H9 (cell line): ENCODE measurements around the gene YWHAQ. TPM values are rescaled to one million over a fixed set of nuclear protein-coding genes. Genes with fewer than 3 reads are reported as not detected.

Experiments
- DNase-seq: peaks from one replicate; pipeline ENCODE4 v3.0.0-alpha.2; 2017
- H2AFZ ChIP-seq: one replicate; pipeline ENCODE4 v1.6.1; 2013; ENCODE audit warnings: mild to moderate bottlenecking, low read length, control low read depth, moderate library complexity
- H2AK5ac ChIP-seq: 2 replicates; pipeline ENCODE4 v1.6.1; 2013; ENCODE audit warnings: low read length, control low read depth, mixed read lengths; ENCODE audit not compliant: insufficient read length
- H2BK120ac ChIP-seq: one replicate; pipeline ENCODE4 v1.6.1; 2013; ENCODE audit warnings: low read depth, mild to moderate bottlenecking, low read length, control low read depth, inconsistent platforms; ENCODE audit not compliant: poor library complexity, severe bottlenecking
- H2BK12ac ChIP-seq: 2 replicates; pipeline ENCODE4 v1.6.1; 2013; ENCODE audit warnings: low read length, control low read depth, mixed read lengths, low read depth; ENCODE audit not compliant: insufficient read length
- H2BK15ac ChIP-seq: 2 replicates; pipeline ENCODE4 v1.6.1; 2013; ENCODE audit warnings: low read depth, low read length, control low read depth
- H2BK20ac ChIP-seq: one replicate; pipeline ENCODE4 v1.6.1; 2013; ENCODE audit warnings: low read depth, mild to moderate bottlenecking, low read length, control low read depth, inconsistent platforms; ENCODE audit not compliant: poor library complexity, severe bottlenecking
- H2BK5ac ChIP-seq: 2 replicates; pipeline ENCODE4 v1.6.1; 2013; ENCODE audit warnings: low read length, control low read depth, mixed read lengths; ENCODE audit not compliant: insufficient read length
- H3K14ac ChIP-seq: 2 replicates; pipeline ENCODE4 v1.6.1; 2013; ENCODE audit warnings: low read length, control low read depth; ENCODE audit not compliant: insufficient read depth
- H3K18ac ChIP-seq: 2 replicates; pipeline ENCODE4 v1.6.1; 2013; ENCODE audit warnings: low read depth, mild to moderate bottlenecking, mixed read lengths, low read length, control low read depth; ENCODE audit not compliant: insufficient read length
- H3K23ac ChIP-seq: 2 replicates; pipeline ENCODE4 v1.6.1; 2013; ENCODE audit warnings: low read length, control low read depth, mixed read lengths, low read depth; ENCODE audit not compliant: insufficient read length
- H3K23me2 ChIP-seq: 2 replicates; pipeline ENCODE4 v1.6.1; 2013; ENCODE audit warnings: low read depth, mild to moderate bottlenecking, mixed read lengths, low read length, control low read depth; ENCODE audit not compliant: insufficient read length, poor library complexity, severe bottlenecking
- H3K27ac ChIP-seq: 2 replicates; pipeline ENCODE4 v1.5.1; 2013; ENCODE audit warnings: low read length, control low read depth, mixed read lengths, low read depth; ENCODE audit not compliant: insufficient read length
- H3K27me3 ChIP-seq: 2 replicates; pipeline ENCODE4 v1.6.1; 2013; ENCODE audit warnings: low read length, control low read depth, inconsistent platforms; ENCODE audit not compliant: insufficient read depth
- H3K4ac ChIP-seq: 2 replicates; pipeline ENCODE4 v1.6.1; 2013; ENCODE audit warnings: low read depth, mild to moderate bottlenecking, control low read depth, inconsistent platforms, low read length, moderate library complexity
- H3K4me1 ChIP-seq: 2 replicates; pipeline ENCODE4 v1.6.1; 2013; ENCODE audit warnings: low read length, control low read depth, inconsistent platforms; ENCODE audit not compliant: insufficient read depth
- H3K4me2 ChIP-seq: 2 replicates; pipeline ENCODE4 v1.6.1; 2013; ENCODE audit warnings: low read length, control low read depth, mixed read lengths; ENCODE audit not compliant: insufficient read length, insufficient read depth
- H3K56ac ChIP-seq: 2 replicates; pipeline ENCODE4 v1.6.1; 2013; ENCODE audit warnings: low read depth, mild to moderate bottlenecking, mixed read lengths, low read length, control low read depth; ENCODE audit not compliant: insufficient read length
- H3K79me1 ChIP-seq: 2 replicates; pipeline ENCODE4 v1.6.1; 2013; ENCODE audit warnings: low read depth, mild to moderate bottlenecking, moderate library complexity, low read length, control low read depth, inconsistent platforms; ENCODE audit not compliant: insufficient read depth, poor library complexity, severe bottlenecking
- H3K79me2 ChIP-seq: 2 replicates; pipeline ENCODE4 v1.6.1; 2013; ENCODE audit warnings: low read length, control low read depth, inconsistent platforms; ENCODE audit not compliant: insufficient read depth
- H3K9ac ChIP-seq: 2 replicates; pipeline ENCODE4 v1.6.1; 2013; ENCODE audit warnings: low read length, control low read depth, mixed read lengths; ENCODE audit not compliant: insufficient read length; ENCODE audit errors: extremely low read depth
- H3K9me3 ChIP-seq: one replicate; pipeline ENCODE4 v1.6.1; 2013; ENCODE audit warnings: low read depth, low read length, inconsistent platforms; ENCODE audit not compliant: control insufficient read depth
- H3T11ph ChIP-seq: one replicate; pipeline ENCODE4 v1.6.1; 2013; ENCODE audit warnings: mild to moderate bottlenecking, low read length, control low read depth, inconsistent platforms
- H4K20me1 ChIP-seq: one replicate; pipeline ENCODE4 v1.6.1; 2013; ENCODE audit not compliant: control insufficient read depth, insufficient read length, insufficient read depth
- H4K5ac ChIP-seq: 2 replicates; pipeline ENCODE4 v1.6.1; 2013; ENCODE audit warnings: low read depth, mild to moderate bottlenecking, mixed read lengths, low read length, control low read depth; ENCODE audit not compliant: insufficient read length
- H4K8ac ChIP-seq: replicated peaks from 2 replicates; pipeline ENCODE4 v1.6.1; 2013; ENCODE audit warnings: low read length, control low read depth, mixed read lengths, low read depth; ENCODE audit not compliant: insufficient read length
- H4K91ac ChIP-seq: 2 replicates; pipeline ENCODE4 v1.6.1; 2013; ENCODE audit warnings: low read depth, mild to moderate bottlenecking, moderate library complexity, mixed read lengths, low read length, control low read depth; ENCODE audit not compliant: insufficient read length
- H3K27ac Mint-ChIP-seq, 3 experiments: 2 replicates in 2 of 3; 3 replicates in 1 of 3; pipeline ENCODE4 v1.8.0; 2020 to 2021; ENCODE audit warnings: mixed read lengths in 3 of 3, mild to moderate bottlenecking in 1 of 3, moderate library complexity in 1 of 3
- H3K27me3 Mint-ChIP-seq: 2 replicates; pipeline ENCODE4 v1.8.0; 2021; ENCODE audit warnings: low read depth, mild to moderate bottlenecking, moderate library complexity, mixed read lengths
- H3K36me3 Mint-ChIP-seq, 3 experiments: 2 replicates in 2 of 3; 3 replicates in 1 of 3; pipeline ENCODE4 v1.8.0; 2020 to 2021; ENCODE audit warnings: low read depth in 3 of 3, mixed read lengths in 3 of 3; ENCODE audit not compliant: insufficient read depth in 1 of 3
- H3K4me1 Mint-ChIP-seq, 2 experiments: 2 replicates each; pipeline ENCODE4 v1.8.0; 2020; ENCODE audit warnings: mixed read lengths in 2 of 2
- H3K4me3 Mint-ChIP-seq, 2 experiments: 2 replicates in 1 of 2; 3 replicates in 1 of 2; pipeline ENCODE4 v1.8.0; 2020 to 2021; ENCODE audit warnings: mild to moderate bottlenecking in 2 of 2, mixed read lengths in 2 of 2, moderate library complexity in 1 of 2
- H3K9me3 Mint-ChIP-seq, 2 experiments: 2 replicates in 1 of 2; 3 replicates in 1 of 2; pipeline ENCODE4 v1.8.0; 2020; ENCODE audit warnings: mild to moderate bottlenecking in 2 of 2, mixed read lengths in 2 of 2, moderate library complexity in 1 of 2
- CTCF ChIP-seq: fragments of 200-600 bp; sonication (generic); conservative IDR thresholded peaks from 3 replicates; pipeline ENCODE4 v1.8.0; 2021; ENCODE audit warnings: antibody characterized with exemption, mild to moderate bottlenecking
- WGBS: extraction: QIAGEN DNeasy Blood & Tissue Kit; methylation state at CpG from one replicate; pipeline ENCODE4 v1.1.7; 2013; ENCODE audit warnings: missing lambda C conversion rate, low lambda C conversion rate, mixed read lengths; ENCODE audit not compliant: insufficient read length; ENCODE audit errors: extremely low coverage; 5-methylcytosine and 5-hydroxymethylcytosine counted together
- total RNA-seq: library from RNA; stranded (reverse); gene quantifications from 2 replicates; pipeline ENCODE4 v1.2.1, GENCODE V29; 2021

The YWHAQ gene
- total RNA-seq, 1 experiment from 2014 or later = 374 TPM

- H4K91ac ChIP-seq = no peak overlapping the region
- Mint-ChIP-seq H3K27ac (no peak overlapping the region), H3K27me3 (peaks cover 55% of the 10 kb centered on the region), H3K4me3 (no peak overlapping the region), H3K36me3 (no peaks in the 10 kb centered on the region), H3K4me1 (peaks cover 23% of the 10 kb centered on the region in 2 experiments), H3K9me3 (no peaks in the 10 kb centered on the region)
- H3K14ac ChIP-seq = no peak overlapping the region
- no peak overlapping the region for H2BK120ac ChIP-seq
- WGBS = no CpG with 5 or more reads among the region's 6 CpGs
- TF ChIP-seq CTCF = no peak
- no peak overlapping the region for H2AK5ac ChIP-seq
- H2AFZ ChIP-seq = no peak overlapping the region
- H3K9me3 ChIP-seq = no peaks in the 10 kb centered on the region
- no peaks in the 10 kb centered on the region for H3K23me2 ChIP-seq
- no peak overlapping the region for H3K27ac ChIP-seq
- H3K4me2 ChIP-seq = no peak overlapping the region
- no peaks in the 10 kb centered on the region for H3K27me3 ChIP-seq
- H3T11ph ChIP-seq = no peak overlapping the region
- no peak overlapping the region for H3K56ac ChIP-seq
- no peaks in the 10 kb centered on the region for H4K20me1 ChIP-seq
- no peak for DNase-seq
- no peaks in the 10 kb centered on the region for H3K4me1 ChIP-seq
- no peak overlapping the region for H3K18ac ChIP-seq
- H3K79me2 ChIP-seq = no peaks in the 10 kb centered on the region
- H4K8ac ChIP-seq = no peak overlapping the region
- H2BK20ac ChIP-seq = no peak overlapping the region
- H3K4ac ChIP-seq = no peak overlapping the region
- no peak overlapping the region for H3K9ac ChIP-seq
- no peak overlapping the region for H2BK12ac ChIP-seq
- no peak overlapping the region for H2BK5ac ChIP-seq
- H4K5ac ChIP-seq = no peak overlapping the region
- H3K23ac ChIP-seq = no peak overlapping the region
- no peak overlapping the region for H2BK15ac ChIP-seq
- no peaks in the 10 kb centered on the region for H3K79me1 ChIP-seq
These were observed 8.3 kb upstream of the YWHAQ start for GRCh38 chr2:9639000-9639602.
